HG02884 (cell line): ENCODE measurements around the gene WNK4.

ENCODE experiments used
- ATAC-seq: cut with Tn5 transposase; IDR thresholded peaks from one replicate; pipeline ENCODE4 v1.9.1; 2021; ENCODE audit warnings: mild to moderate bottlenecking, moderate library complexity; ENCODE audit not compliant: unreplicated experiment

Gene WNK4

GRCh38 chr17:42795465-42795864 lies 15.1 kb downstream of the WNK4 start:
- ATAC-seq: no peak

GRCh38 chr17:42796066-42796758 lies 15.8 kb downstream of the WNK4 start:
- no peak for ATAC-seq

- no peak for ATAC-seq
Measured at GRCh38 chr17:42797067-42798007, 16.9 kb downstream of the WNK4 start.

- ATAC-seq: no peak
Measured at GRCh38 chr17:42798011-42798382, 17.6 kb downstream of the WNK4 start.

GRCh38 chr17:42798383-42799380 lies 18.3 kb downstream of the WNK4 start, which contains the start of the genes CNTD1 and COA3:
CNTD1 (plus strand) TSS chr17:42798861; CDS start chr17:42799068, 207 bp downstream.
COA3 (minus strand) TSS chr17:42798704; CDS start chr17:42798681, 23 bp downstream.
- ATAC-seq: no peak

DNA sequence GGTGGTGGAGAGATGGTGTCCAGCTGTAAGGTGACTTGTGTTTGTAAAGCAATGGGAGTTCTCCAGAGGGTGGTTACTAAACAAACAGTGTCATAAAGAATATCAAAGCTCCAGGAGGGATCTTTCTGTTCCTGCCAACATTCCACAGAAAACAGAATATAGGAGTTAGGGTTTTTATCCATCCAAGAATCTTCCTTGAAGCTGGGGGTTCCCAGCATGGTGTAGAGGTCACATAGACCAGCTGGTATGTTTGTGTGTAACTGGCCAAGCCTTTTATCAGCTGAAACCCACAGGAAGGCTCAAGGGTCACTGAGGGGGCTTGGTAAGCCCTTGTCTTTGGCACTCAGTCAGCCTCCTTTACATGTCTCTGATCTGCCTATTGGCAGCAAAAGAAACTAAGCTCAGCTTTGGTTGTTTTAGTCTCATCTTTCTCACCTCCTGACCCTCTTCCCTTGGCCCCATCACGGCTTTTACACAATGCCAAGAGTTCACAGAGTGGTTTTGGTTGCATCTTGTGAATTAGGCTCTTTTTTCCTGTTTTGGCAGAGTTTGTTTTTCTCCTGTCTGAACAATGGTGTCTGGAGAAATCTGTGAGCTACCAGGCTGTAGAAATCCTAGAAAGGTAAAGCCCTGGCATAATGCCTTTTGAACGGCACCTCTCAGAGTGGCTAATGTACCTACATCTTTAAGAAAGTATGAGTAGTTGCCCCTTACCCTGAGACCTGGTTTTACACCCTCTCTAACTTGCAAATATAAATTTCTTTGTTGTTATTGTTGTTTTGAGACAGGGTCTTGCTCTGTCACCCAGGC lies 22.9 kb downstream of the WNK4 start:
- no peak for ATAC-seq

DNA sequence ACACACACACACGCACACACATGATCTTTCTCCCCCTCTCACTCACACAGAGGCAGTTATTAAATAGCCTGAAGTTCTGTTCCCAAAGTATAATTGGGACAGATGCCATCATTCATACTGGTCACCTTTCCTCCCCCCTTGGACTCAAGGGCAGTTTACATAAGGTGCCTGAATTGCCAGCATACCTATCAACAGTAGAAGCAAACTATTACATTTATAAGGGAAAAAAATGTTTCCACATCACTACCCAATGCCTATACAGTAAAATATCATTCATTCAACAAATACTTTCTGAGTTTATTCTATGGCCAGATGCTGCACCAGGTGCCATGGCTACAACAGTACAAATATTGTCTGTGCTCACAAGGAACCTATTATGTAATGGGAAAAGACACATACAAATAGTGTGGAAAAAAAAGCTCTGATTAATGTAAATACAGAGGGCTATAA lies 24.5 kb downstream of the WNK4 start:
- ATAC-seq: no peak

GRCh38 chr17:42806249-42806648 lies 25.8 kb downstream of the WNK4 start:
- ATAC-seq: no peak

GRCh38 chr17:42809250-42809649 lies 28.8 kb downstream of the WNK4 start:
- no peak for ATAC-seq

GRCh38 chr17:42814633-42815399 lies 34.4 kb downstream of the WNK4 start:
- ATAC-seq: no peak

- no peak for ATAC-seq
Measured at GRCh38 chr17:42817866-42818265, 37.5 kb downstream of the WNK4 start.

DNA sequence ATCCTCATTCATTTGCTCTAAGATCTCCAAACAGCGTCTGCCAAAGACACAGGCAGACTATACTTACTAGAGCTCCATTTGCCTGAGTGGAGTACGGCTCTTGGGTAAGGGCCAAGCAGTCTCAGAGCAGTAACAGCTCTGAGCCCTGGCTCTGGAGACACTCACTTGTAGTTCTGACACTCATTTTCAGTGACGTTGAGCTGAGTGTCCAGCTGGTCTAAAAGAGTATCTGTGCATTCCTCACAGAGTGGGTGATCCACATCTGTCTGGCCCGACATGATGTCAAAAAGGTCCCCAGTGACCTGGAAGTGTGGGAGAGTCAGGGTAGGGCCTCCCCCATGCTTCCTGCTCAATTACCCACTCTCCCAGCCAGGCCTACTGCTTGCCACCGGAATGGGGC lies 38.0 kb downstream of the WNK4 start:
- no peak for ATAC-seq

- ATAC-seq: no peak
Measured at GRCh38 chr17:42819939-42820535, 39.6 kb downstream of the WNK4 start.

GRCh38 chr17:42821176-42821575 lies 40.8 kb downstream of the WNK4 start:
- ATAC-seq: no peak

DNA sequence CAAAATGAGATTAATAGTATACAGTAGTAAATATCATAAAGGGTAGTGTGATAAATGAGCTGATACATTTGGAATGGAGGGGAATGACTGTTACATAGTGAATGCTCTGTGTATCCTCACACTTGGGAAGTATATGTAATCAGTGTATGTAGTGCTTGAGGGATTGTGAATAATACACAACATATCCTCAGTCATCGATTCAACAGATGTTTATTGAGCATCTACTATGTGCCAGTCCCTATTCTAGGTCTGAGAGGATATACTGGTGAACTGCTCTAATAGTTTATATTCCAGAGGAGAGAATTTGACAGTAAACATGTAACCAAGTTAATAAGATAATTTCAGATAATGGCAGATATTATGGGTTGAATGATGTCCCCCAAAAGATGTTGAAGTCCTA lies 47.1 kb downstream of the WNK4 start:
- no peak for ATAC-seq

- ATAC-seq: no peak
Measured at GRCh38 chr17:42830971-42831370, 50.6 kb downstream of the WNK4 start.

GRCh38 chr17:42832213-42832933 lies 52.0 kb downstream of the WNK4 start:
- ATAC-seq: no peak
